IMR-90 (cell line): ENCODE results near the gene SPRED2.

ENCODE experiments used
- BHLHE40 ChIP-seq: fragments of 150-350 bp; IDR thresholded peaks from 2 replicates; pipeline ENCODE4 v1.6.1; 2016; ENCODE audit warnings: mild to moderate bottlenecking, low read depth, low read length
- CEBPB ChIP-seq: IDR thresholded peaks from 2 replicates; pipeline ENCODE4 v1.6.1; 2012; ENCODE audit warnings: low read depth, low read length, improper control_type of control experiment
- CTCF ChIP-seq: conservative IDR thresholded peaks from 2 replicates; pipeline ENCODE4 v1.5.1; 2012; ENCODE audit warnings: mild to moderate bottlenecking, low read depth, low read length, improper control_type of control experiment
- FOS ChIP-seq: fragments of 150-350 bp; IDR thresholded peaks from 2 replicates; pipeline ENCODE4 v1.6.1; 2016; ENCODE audit warnings: low read depth, low read length
- MAFK ChIP-seq: IDR thresholded peaks from 2 replicates; pipeline ENCODE4 v1.6.1; 2012; ENCODE audit warnings: low read depth, low read length, improper control_type of control experiment
- MAZ ChIP-seq: IDR thresholded peaks from 2 replicates; pipeline ENCODE4 v1.6.1; 2012; ENCODE audit warnings: low read depth, mild to moderate bottlenecking, low read length, improper control_type of control experiment, moderate library complexity, borderline replicate concordance
- MXI1 ChIP-seq: IDR thresholded peaks from 2 replicates; pipeline ENCODE4 v1.6.1; 2012; ENCODE audit warnings: low read depth, mild to moderate bottlenecking, low read length, moderate library complexity, borderline replicate concordance
- NFE2L2 ChIP-seq: fragments of 150-350 bp; IDR thresholded peaks from 2 replicates; pipeline ENCODE4 v1.6.1; 2016; ENCODE audit warnings: low read depth, mild to moderate bottlenecking, low read length
- POLR2A ChIP-seq: IDR thresholded peaks from 2 replicates; pipeline ENCODE4 v1.6.1; 2012; ENCODE audit warnings: mild to moderate bottlenecking, low read depth, low read length
- RAD21 ChIP-seq: IDR thresholded peaks from 2 replicates; pipeline ENCODE4 v1.6.1; 2012; ENCODE audit warnings: low read length, improper control_type of control experiment
- RFX5 ChIP-seq: IDR thresholded peaks from 2 replicates; pipeline ENCODE4 v1.8.0; 2012; ENCODE audit warnings: low read depth, mild to moderate bottlenecking, low read length, moderate library complexity
- TF ChIP-seq, protein P1 (sequence below): fragments of 150-350 bp; IDR thresholded peaks from 2 replicates; pipeline ENCODE4 v1.6.1; 2017; ENCODE audit warnings: mild to moderate bottlenecking, antibody characterized with exemption, low read length, low read depth

GRCh38 chr2:65357959-65358294 is 74.5 kb downstream of the SPRED2 start:
- TF ChIP-seq POLR2A (no peak), CTCF (no peak), MAZ (no peak), MAFK (no peak), BHLHE40 (no peak), RAD21 (no peak), CEBPB (no peak), MXI1 (no peak), NFE2L2 (no peak), RFX5 (no peak), FOS (no peak)
- TF ChIP-seq, protein P1, sequence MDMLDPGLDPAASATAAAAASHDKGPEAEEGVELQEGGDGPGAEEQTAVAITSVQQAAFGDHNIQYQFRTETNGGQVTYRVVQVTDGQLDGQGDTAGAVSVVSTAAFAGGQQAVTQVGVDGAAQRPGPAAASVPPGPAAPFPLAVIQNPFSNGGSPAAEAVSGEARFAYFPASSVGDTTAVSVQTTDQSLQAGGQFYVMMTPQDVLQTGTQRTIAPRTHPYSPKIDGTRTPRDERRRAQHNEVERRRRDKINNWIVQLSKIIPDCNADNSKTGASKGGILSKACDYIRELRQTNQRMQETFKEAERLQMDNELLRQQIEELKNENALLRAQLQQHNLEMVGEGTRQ, result no peak
